Right kidney (tissue), 9 donors: ENCODE data around the gene PELI1.

ENCODE experiments used
- DNase-seq: peaks from one replicate; pipeline ENCODE4 v3.0.0-alpha.2; 2016
- long read RNA-seq, 8 donors: transcript quantifications; one replicate each; lab custom pipeline, GENCODE V29; 2026

Gene PELI1, protein sequence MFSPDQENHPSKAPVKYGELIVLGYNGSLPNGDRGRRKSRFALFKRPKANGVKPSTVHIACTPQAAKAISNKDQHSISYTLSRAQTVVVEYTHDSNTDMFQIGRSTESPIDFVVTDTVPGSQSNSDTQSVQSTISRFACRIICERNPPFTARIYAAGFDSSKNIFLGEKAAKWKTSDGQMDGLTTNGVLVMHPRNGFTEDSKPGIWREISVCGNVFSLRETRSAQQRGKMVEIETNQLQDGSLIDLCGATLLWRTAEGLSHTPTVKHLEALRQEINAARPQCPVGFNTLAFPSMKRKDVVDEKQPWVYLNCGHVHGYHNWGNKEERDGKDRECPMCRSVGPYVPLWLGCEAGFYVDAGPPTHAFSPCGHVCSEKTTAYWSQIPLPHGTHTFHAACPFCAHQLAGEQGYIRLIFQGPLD
- long read RNA-seq, donor 1, transcript PELI1-201 (7 exons, 3,750 nt): major isoform, 7 of 7 reads
- long read RNA-seq, donor 1, partial matches to known transcripts: 0 of 7 reads
- long read RNA-seq, donor 1, other reads (novel, unspliced or antisense): 0 of 7 reads
- long read RNA-seq, donor 2, partial matches to known transcripts: 0 of 3 reads
- long read RNA-seq, donor 2, other reads (novel, unspliced or antisense): 0 of 3 reads
- long read RNA-seq, donor 3, partial matches to known transcripts: 0 of 4 reads
- long read RNA-seq, donor 3, other reads (novel, unspliced or antisense): 0 of 4 reads
- long read RNA-seq, donor 4, transcript PELI1-201 (7 exons, 3,750 nt): major isoform, 5 of 5 reads
- long read RNA-seq, donor 4, partial matches to known transcripts: 0 of 5 reads
- long read RNA-seq, donor 4, other reads (novel, unspliced or antisense): 0 of 5 reads
- long read RNA-seq, donor 5, partial matches to known transcripts: 0 of 3 reads
- long read RNA-seq, donor 5, other reads (novel, unspliced or antisense): 0 of 3 reads
- long read RNA-seq, donor 6, partial matches to known transcripts: 0 of 3 reads
- long read RNA-seq, donor 6, other reads (novel, unspliced or antisense): 0 of 3 reads
- long read RNA-seq, donor 7, transcript PELI1-201 (7 exons, 3,750 nt): major isoform, 9 of 9 reads
- long read RNA-seq, donor 7, partial matches to known transcripts: 0 of 9 reads
- long read RNA-seq, donor 7, other reads (novel, unspliced or antisense): 0 of 9 reads
- long read RNA-seq, donor 8, transcript PELI1-201 (7 exons, 3,750 nt): major isoform, 6 of 6 reads
- long read RNA-seq, donor 8, partial matches to known transcripts: 0 of 6 reads
- long read RNA-seq, donor 8, other reads (novel, unspliced or antisense): 0 of 6 reads

DNA sequence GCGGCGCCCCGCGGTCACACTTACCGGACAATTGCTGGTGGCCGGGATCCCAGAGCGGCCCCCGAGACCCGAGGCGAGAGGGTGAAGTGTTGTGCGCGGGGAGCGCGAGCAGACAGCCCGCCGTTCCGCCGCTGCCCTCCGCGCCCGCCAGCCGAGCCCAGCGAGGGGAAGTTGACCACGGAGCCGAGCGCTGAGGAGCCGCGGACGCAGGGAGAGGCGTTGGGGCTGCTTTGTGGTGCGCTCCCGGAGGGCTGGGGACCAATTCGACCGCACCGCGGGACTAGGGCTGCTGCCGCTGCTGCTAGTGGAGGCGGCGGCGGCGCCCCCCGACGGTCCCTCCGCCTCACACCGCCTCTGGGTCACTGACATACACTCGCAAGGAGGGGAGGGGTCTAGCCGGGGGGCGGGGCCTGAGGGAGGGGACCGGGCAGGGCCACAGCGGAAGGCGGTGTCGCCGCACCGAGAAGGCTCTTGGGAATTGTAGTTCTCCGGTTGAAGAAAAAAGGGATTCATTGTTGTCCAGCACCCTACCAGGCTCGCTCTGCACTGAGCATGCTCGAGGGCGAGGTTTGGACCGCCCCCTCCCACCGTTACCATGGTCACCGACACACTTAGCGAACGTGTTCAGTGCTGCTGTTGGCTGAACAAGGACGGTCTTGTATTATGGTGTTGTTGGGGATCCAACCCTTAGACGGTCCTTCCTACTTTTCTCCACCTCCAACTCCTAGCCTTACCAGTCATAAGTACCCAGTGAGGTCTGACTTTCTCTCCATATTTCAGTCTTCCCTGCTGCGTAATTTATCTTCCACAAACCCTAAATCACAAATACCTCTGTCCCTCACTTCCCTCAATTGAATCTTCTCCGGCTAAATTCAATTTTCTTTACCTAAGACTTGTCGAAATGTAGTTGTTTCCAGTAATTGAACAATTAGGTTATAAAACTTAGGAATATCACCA lies at the start of gene PELI1:
PELI1 (minus strand) TSS at position 364 of the 957 bp plus-strand sequence. CDS start 36,110 bp downstream, outside the sequence.
- peak; percentile 95 for DNase-seq

DNA sequence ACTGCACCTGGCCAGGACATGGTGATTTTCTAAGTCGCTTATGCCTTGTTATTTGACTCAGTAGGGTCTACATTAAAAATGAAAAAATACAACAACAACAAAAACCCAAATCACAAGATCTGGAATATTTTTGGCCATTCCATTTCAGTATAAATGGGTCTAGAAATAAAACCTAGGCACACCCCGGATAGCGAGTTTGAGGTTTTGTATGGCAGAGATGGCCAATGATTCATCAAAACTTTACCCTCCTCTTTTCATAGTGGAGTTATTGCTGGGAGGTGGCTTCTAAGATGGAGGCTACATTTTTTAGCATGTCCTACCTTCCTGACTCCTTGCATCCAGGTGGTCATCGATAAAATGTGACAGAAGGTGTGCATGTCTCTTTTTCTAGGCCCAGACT lies 49.3 kb upstream of the PELI1 start:
- DNase-seq: no peak

DNA sequence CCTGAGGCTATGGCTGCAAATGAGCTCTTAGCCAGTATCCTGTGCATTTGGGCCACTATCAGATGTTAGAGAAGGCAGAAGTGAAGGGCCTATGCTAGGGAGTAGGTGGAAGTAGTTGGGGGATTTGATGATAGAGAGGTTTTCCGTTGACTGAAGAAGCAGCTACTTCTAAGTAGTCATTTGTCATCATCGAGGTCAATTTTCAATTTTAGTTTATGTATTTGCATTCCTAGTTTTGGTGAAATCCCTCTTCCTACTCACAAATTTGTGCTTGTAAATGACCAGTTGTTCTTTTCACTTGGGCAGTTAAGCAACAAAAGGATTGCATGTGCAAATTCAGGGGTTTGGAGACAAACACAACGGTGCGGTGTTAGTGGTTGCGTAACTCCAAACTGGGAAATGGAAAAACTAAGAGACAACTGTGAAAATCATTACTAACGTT lies 48.5 kb upstream of the PELI1 start:
- DNase-seq: no peak

DNA sequence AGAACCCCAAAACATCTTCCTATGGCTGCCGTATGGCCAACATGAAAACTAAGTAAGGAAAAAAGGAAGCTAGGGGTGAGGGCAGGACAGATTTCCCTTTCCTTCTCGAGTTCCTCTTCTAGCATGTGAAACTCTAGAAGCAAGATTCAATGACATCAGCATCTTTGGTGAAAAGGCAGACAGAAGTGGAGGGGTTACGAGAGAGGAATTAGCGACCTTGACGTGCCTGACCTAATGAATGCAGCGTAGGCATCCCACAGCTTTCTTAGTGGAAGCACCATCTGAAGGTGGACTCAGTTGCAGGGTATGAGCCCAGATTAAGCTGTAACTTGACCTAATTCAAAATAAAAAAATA lies 47.9 kb upstream of the PELI1 start:
- no peak for DNase-seq

DNA sequence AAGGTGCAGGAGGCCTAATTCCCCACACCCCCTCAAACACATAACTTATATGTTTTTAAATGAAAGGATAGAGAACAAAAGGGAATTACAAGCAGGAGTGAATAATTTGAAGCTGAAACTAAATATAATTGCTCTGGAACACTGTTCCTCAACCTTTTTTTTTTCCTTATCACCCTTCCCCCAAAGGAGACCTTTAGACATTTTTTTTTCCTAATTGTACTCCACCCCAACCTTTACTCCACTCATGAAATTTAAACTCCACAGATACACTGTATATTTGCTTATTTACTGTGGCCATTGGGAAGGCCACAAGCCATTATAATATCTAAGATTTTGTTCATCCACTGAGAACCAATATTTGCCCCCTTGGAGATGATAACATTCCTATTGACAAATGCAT lies 45.4 kb upstream of the PELI1 start:
- DNase-seq: no peak

DNA sequence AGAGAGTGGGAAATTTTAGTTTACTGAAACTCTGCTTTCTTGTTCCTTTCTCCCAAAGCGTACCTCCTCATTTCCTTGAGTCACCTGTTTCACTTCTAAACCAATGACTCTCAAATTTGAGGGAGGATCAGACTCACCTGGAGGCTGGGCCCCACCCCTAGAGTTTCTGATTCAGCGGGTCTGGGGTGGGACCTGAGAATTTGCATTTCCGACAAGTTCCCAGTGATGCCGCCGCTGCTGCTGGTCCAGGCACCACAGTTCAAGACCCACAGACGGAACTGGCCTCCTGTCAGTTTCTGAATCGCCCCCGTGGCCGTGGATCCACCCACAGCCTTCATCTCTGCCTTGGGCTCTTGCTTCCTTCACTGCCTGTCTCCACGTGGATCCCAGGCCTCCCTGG lies 44.9 kb upstream of the PELI1 start:
- DNase-seq: no peak

DNA sequence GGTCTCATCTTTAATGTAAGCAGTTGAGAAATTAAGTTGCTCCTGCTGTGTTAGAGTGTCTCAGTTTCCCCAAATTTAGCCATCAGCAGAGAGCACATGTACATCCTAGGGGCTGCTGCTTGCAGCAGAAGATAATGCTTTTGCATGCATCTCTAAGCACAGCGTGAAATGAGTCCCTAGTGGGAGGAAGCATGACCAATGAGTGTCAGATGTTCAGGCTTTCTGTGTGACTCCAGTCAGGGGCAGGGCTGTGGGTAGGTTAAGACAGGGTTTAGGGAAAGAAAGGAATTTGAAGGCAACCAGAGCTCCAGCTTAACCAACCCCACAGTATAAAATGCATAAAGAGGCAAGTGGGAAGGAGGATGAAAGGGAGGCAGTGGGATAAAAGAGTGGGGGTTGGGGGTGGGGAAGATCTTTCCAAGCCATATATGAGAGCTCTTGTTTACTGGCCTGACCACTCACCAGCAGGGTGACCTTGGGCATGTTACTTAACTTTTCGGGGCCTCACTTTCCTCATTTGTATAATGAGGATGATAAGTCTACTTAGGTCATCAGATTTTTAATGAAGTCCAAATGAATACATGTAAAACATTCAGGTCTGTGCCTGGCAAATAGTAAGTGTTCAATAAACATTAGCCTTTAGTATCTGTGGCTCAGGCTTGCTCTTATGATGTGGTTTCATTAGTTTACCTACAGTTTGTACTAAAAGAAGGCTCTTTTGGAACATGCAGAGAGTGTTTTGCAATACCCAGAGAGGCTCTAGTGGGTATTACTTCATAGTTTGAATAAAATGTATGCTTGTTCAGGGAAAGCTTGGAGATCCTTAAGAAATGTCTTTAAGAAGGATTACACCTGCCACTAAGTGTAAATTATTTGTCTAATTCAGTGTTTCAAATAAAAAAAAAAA lies 42.7 kb upstream of the PELI1 start:
- DNase-seq: no peak

DNA sequence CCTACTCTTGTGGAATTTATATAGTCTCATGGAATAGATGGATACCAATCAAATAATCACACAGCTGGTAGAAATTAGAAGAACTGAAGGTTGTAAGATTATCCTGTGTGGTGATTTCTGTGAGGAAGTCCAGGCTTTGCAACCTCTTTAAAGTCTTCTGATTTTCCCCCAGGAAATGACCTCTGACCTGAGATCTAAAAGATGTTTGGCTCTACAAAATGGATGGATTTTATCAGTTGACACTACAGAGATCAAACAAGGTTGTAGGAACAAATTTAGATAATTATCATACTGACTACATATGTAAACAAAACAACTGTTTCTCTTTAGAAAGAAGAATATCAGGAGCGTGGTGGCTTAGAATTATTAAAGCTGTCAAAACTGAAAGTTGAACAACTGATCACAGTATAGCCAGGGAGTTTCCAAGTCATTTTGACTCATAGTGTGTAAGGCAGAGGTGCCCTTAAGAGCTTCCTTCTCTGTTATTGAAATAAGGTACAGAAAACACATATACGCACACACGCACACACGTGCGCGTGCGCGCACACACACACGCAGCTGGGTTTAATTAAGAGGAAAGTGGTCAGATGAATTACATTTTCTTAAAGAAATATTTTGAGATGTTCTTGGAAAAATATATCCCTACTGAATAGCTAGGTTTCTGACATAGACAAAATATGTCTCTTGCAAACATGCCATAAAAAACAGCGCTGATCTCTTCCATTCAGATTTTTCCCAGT lies 35.5 kb upstream of the PELI1 start:
- DNase-seq: no peak

DNA sequence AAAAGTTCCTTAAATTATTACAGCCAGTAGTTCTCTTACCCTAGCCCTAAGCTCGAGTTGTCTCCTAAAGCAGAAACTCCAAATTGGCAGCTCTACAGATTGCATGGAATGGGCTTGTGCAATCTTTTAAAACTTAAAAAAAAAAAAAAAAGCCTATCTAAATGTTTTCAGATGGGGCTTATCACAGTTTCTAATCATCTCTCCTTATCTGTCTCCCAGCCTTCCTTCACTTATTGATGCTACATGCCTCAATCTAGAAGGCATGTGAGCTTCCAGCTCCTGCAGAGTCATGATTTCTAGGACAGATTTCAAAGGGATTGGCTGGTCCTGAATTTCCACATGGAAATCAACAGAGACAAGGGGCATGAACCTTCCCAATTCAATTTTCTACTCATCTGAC lies 33.1 kb upstream of the PELI1 start:
- DNase-seq: no peak

DNA sequence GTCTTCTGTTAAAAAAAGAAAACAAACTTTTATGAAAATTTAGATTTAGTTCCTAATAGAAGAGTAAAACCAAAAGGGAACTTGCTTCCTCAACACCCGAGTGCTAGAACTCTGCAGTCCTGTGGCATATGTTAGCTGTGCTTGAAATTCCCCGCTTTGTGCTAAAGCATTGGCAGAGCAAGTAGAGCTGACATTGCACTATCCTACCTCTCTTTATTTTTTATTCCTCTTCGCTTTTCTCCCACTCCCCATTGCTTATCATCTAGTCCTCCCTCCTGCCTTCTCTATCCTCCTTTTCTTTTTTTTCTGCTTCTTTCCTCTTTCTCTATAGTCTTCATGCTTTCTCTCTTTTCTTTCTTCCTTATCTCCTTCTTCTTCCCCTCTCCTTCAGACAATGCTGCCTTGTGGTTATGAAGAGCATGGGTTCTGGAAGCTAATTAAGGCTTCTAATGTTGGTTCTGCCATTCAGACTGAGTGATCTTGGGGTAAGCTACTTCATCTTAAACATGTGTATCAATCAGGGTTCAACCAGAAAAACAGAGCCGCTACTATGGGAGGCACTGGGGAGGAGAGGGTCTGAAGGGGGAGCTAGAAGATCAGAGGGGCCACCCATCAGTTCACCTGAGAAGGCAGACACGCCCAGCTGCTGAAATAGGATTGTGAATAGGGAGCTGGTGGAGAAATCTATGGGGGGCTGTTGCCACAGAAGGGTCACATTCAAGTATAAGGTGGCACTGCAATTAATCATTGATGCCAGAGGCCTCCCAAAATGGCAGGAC lies 31.4 kb upstream of the PELI1 start:
- DNase-seq: no peak

DNA sequence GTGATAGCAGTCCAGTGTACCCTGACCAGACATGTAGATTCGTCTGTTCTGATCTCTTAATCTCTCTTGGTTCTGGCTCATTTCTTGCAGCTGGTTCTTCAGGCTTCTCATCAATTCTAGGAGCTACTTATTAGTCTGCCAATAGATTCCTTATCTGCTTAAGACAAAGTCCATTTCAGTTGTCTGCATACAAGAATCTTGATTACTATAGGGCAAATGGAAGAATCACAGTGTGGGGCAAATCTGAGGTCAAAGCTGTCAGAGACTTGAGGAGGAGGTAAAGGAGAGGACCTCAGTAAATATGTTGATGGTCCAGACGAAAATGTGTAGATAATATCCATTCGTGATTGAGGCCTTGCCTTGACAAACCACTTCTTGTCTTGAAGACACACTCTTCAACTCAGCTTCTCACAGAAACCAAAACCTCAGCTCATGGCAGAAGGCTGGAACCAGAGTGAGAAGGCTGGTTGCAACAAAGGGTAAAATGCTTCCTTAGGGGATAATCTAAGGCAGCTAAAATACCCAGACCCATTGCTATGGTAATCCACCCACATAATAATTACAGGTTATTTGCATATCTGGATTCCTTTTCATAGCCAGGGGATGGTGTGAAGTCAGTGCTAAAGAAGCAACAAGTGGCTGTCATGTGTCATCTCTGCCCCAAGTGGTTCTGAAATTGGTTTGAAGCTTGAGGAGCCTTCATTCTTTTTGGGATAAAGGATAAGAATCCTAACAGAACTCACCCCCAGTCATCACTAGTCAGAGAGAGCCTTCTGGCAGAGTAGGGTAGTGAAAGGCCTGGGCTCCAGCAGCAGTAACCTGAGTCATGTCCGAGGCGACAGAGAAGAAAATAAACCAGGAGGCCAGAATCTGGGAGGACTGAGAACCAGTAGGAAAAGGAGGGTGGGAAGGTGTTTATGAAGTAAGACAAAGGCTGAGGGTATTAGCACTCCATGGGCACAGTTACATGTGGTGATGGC lies 29.2 kb upstream of the PELI1 start:
- no peak for DNase-seq

DNA sequence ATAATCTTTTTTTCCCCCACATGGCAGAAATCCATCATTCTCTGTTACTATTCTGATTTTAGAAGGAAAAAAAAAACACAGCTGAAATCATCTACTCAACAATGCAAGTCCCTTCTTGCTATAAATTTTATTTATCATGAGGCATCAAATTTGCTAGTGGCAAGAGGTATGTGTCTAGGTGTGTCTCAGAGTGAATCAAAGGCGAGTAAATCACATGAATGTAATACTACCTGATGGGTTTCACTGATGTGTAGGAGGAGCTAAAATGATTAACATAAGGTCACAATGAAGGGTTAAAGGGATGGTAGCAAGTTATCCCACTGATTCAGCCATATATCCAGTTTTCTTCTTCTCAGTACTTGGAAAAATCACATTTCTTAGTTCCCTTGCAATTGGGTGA lies 24.5 kb upstream of the PELI1 start:
- DNase-seq: no peak

DNA sequence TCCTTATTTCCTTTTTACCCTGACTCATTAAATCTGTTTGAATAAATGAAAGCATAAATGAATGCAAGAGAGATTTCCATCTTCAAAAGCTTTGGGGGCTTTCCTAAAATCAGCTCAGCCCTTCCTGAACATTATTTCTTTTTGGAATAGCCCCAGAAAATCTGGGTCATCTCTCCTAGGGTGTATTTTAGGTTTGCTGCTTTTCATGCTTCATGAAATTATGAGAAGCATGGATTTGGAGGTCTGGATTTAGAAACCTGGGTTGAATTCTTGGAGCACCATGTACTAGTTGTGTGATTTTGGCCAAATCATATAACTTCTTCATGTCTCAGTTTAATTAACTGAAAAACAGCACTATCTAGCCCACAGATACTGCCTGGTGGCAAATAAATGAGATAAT lies 24.0 kb upstream of the PELI1 start:
- no peak for DNase-seq

DNA sequence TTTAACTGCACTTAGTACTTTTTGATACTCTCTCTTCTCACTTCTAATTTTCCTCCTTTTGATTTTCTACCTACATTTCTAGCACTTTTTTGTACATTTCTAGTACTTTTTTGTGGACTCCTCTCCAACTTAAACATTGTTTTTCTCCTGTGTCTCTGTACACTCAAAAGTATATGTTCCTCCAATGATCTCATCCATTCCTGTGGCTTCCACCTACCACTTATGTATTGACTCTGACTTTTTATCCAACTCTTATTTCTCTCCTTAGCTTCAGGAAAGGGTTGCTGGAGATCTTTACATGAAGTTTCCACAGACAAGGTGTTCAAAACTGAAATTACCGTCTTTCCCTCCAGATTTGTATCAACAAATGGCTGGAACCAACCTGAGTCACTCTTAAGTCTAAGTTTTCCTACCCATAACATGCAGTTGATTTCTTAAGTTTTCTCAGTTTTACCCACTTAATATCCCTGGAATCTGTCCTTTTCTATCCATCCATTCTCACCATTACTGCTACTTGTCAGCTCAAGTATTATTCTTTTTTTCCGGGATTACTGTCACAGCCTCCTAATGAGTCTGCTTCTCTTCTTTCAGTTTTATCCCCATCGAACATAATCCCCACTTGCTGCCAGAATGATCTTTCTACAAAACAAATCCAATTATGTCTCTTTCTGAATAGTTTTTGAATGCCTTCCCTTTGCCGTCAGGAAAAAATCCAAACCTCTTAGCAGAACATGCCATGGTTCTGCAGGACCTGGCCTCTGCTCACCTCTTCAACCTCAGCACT lies 22.6 kb upstream of the PELI1 start:
- DNase-seq: no peak

DNA sequence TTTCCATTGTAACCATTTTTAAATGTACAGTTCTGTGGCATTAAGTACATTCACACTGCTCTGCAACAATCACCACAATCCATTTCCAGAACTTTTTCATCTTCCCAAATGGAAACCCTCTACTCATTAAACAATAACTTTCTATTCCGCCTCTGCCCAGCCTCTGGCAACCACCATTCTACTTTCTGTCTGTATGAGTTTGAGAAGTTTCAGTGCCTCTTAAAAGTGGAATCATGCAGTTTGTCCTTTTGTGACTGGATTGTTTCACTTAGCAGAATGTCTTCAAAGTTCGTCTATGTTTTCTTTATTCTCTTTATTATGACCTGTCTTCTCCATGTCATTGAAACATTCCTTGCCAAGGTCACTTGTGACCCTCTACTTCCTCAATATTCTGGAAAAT lies 22.0 kb upstream of the PELI1 start:
- no peak for DNase-seq

DNA sequence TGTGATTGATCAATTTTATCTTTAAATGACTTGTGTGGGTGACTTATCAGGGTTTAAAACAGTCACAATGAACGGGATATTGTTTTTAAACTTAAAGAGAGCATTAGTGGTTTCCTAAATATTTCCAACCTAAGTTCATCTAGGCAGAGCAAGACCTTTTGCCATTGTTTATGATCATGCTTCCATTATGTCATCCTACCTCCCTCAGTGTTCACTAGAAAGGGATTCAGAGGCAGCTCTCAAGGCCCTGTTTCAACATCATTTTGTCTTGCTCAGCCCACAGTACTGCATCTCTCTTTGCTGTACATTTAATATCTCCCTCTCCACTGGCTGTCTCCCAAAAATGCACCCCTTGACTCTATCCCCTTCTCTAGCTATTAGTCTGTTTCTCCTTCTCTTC lies 21.5 kb upstream of the PELI1 start:
- no peak for DNase-seq

DNA sequence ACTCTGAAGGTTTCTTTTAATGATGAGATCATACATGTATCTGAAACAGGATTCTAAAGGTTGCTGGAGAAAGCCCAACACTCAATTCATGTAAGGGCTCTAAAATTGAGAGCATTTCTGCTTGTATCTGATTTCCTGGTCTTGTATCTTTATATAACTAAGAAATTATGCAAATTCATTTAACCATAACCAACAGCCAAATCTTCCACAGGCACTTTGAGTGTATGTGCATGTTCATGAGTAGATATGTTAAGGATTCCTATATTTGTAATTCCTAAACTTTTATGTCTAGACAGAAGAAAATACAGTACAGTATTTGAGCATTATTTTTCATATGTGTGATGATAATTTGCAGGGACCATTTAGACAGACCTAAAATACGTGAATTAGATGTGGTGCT lies 20.4 kb upstream of the PELI1 start:
- DNase-seq: no peak
